Adipocyte (in vitro differentiated cells): Measurements from ENCODE around the gene MMAA.
"Not testable (repeated sequence)": the region's sequence is repeated elsewhere in the genome, so short reads cannot be mapped to it uniquely, and the experiment has no call there.

Experiments
- DNase-seq: peaks from one replicate; pipeline ENCODE4 v3.0.0-alpha.2; 2015; ENCODE audit warnings: low read depth
- H3K27me3 ChIP-seq: replicated peaks from 2 replicates; pipeline ENCODE4 v1.7.0; 2013; ENCODE audit warnings: mild to moderate bottlenecking, low read length, moderate library complexity; ENCODE audit not compliant: control insufficient read depth, insufficient read depth
- H3K36me3 ChIP-seq: 2 replicates; pipeline ENCODE4 v1.7.0; 2013; ENCODE audit warnings: low read length, mild to moderate bottlenecking, moderate library complexity; ENCODE audit not compliant: control insufficient read depth, insufficient read depth, severe bottlenecking
- H3K4me1 ChIP-seq: 2 replicates; pipeline ENCODE4 v1.7.0; 2013; ENCODE audit warnings: mild to moderate bottlenecking, low read length, moderate library complexity; ENCODE audit not compliant: control insufficient read depth, insufficient read depth
- H3K4me3 ChIP-seq: 2 replicates; pipeline ENCODE4 v1.7.0; 2013; ENCODE audit warnings: mild to moderate bottlenecking, low read length, moderate library complexity
- H3K9ac ChIP-seq: 2 replicates; pipeline ENCODE4 v1.7.0; 2013; ENCODE audit warnings: mild to moderate bottlenecking, low read length, moderate library complexity
- H3K9me3 ChIP-seq: 2 replicates; pipeline ENCODE4 v1.7.0; 2013; ENCODE audit warnings: mild to moderate bottlenecking, low read length, moderate library complexity; ENCODE audit not compliant: control insufficient read depth

Gene MMAA

GRCh38 chr4:145681956-145682355 lies 62.8 kb downstream of the MMAA start:
- peaks cover 6% of the 10 kb centered on the region for H3K9me3 ChIP-seq
- peak; percentile 25 for DNase-seq
- no peaks in the 10 kb centered on the region for H3K36me3 ChIP-seq
- no peaks in the 10 kb centered on the region for H3K27me3 ChIP-seq
- H3K4me3 ChIP-seq = no peak overlapping the region
- peaks cover 17% of the 10 kb centered on the region for H3K4me1 ChIP-seq
- no peak overlapping the region for H3K9ac ChIP-seq

- H3K4me1 ChIP-seq = no peaks in the 10 kb centered on the region
- H3K4me3 ChIP-seq = no peak overlapping the region
- no peak overlapping the region for H3K9ac ChIP-seq
- H3K27me3 ChIP-seq = no peaks in the 10 kb centered on the region
- no peaks in the 10 kb centered on the region for H3K36me3 ChIP-seq
- no peak for DNase-seq
- no peaks in the 10 kb centered on the region for H3K9me3 ChIP-seq
These were observed 67.8 kb downstream of the MMAA start for GRCh38 chr4:145686991-145687390.

GRCh38 chr4:145690610-145691009 lies 71.4 kb downstream of the MMAA start:
- H3K27me3 ChIP-seq = no peaks in the 10 kb centered on the region
- H3K9ac ChIP-seq = no peak overlapping the region
- no peaks in the 10 kb centered on the region for H3K9me3 ChIP-seq
- no peak for DNase-seq
- H3K4me1 ChIP-seq = no peaks in the 10 kb centered on the region
- H3K36me3 ChIP-seq = no peaks in the 10 kb centered on the region
- H3K4me3 ChIP-seq = no peak overlapping the region

- DNase-seq, H3K27me3 ChIP-seq, H3K9ac ChIP-seq, H3K36me3 ChIP-seq, H3K4me3 ChIP-seq, H3K9me3 ChIP-seq, H3K4me1 ChIP-seq: not testable (repeated sequence)
These were observed 72.2 kb downstream of the MMAA start for GRCh38 chr4:145691416-145691815.

GRCh38 chr4:145694929-145695328 lies 75.7 kb downstream of the MMAA start:
- Histone ChIP-seq H3K4me1 (no peaks in the 10 kb centered on the region), H3K27me3 (no peaks in the 10 kb centered on the region), H3K36me3 (no peaks in the 10 kb centered on the region), H3K9ac (no peak overlapping the region), H3K4me3 (no peak overlapping the region), H3K9me3 (no peaks in the 10 kb centered on the region)
- no peak for DNase-seq

GRCh38 chr4:145697332-145697731 lies 78.1 kb downstream of the MMAA start:
- Histone ChIP-seq H3K9me3 (no peaks in the 10 kb centered on the region), H3K4me1 (no peaks in the 10 kb centered on the region), H3K9ac (no peak overlapping the region)

GRCh38 chr4:145698507-145698906 lies 79.3 kb downstream of the MMAA start:
- Histone ChIP-seq H3K4me1 (no peaks in the 10 kb centered on the region), H3K9ac (no peak overlapping the region), H3K27me3 (no peaks in the 10 kb centered on the region), H3K9me3 (no peaks in the 10 kb centered on the region), H3K4me3 (no peak overlapping the region), H3K36me3 (no peaks in the 10 kb centered on the region)
- no peak for DNase-seq

More at GRCh38 chr4:145697332-145697731, 78.1 kb downstream of the MMAA start:
- no peaks in the 10 kb centered on the region for H3K36me3 ChIP-seq
- DNase-seq = no peak
- H3K27me3 ChIP-seq = no peaks in the 10 kb centered on the region
- H3K4me3 ChIP-seq = no peak overlapping the region

- no peaks in the 10 kb centered on the region for H3K27me3 ChIP-seq
- no peak overlapping the region for H3K4me3 ChIP-seq
- no peak overlapping the region for H3K9ac ChIP-seq
- H3K36me3 ChIP-seq = no peaks in the 10 kb centered on the region
- H3K9me3 ChIP-seq = no peaks in the 10 kb centered on the region
- H3K4me1 ChIP-seq = peaks cover 14% of the 10 kb centered on the region
- DNase-seq = no peak
These were observed 84.8 kb downstream of the MMAA start for GRCh38 chr4:145703850-145704497.

GRCh38 chr4:145709336-145709735 lies 90.2 kb downstream of the MMAA start:
- peaks cover 28% of the 10 kb centered on the region for H3K4me1 ChIP-seq
- DNase-seq = no peak
- H3K27me3 ChIP-seq = no peaks in the 10 kb centered on the region

More at GRCh38 chr4:145709336-145709735, 90.2 kb downstream of the MMAA start:
- no peak overlapping the region for H3K9ac ChIP-seq
- H3K9me3 ChIP-seq = peaks cover 8% of the 10 kb centered on the region
- H3K36me3 ChIP-seq = no peaks in the 10 kb centered on the region
- no peak overlapping the region for H3K4me3 ChIP-seq
